Measurements from ENCODE around the gene HPS5. TPM values are rescaled to one million over a fixed set of nuclear protein-coding genes. Genes with fewer than 3 reads are reported as not detected.

The HPS5 gene
- total RNA-seq, 1 donor from 2014 or later = 35.2 TPM

DNA sequence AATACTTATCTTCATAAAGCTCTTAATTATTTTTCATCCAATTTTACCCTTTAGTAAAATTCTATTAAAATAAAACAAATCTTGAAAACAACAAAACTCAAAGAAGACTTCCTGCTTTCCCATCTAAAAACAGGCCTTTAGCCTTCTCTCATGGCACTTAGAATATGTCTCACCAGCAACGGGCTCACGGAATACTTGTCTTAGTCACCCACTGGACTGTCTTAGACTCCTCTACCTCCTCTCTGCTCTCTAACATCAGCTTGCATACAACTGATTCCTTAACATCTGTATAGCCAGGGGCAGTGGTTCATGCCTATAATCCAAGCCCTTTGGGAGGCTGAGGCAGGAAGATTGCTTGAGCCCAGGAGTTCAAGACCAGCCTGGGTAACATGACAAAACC lies 13.7 kb downstream of the HPS5 start:
- no peaks in the 10 kb centered on the region for H3K27me3 Mint-ChIP-seq (ENCODE audit: low read depth)
- TF ChIP-seq, protein P1, sequence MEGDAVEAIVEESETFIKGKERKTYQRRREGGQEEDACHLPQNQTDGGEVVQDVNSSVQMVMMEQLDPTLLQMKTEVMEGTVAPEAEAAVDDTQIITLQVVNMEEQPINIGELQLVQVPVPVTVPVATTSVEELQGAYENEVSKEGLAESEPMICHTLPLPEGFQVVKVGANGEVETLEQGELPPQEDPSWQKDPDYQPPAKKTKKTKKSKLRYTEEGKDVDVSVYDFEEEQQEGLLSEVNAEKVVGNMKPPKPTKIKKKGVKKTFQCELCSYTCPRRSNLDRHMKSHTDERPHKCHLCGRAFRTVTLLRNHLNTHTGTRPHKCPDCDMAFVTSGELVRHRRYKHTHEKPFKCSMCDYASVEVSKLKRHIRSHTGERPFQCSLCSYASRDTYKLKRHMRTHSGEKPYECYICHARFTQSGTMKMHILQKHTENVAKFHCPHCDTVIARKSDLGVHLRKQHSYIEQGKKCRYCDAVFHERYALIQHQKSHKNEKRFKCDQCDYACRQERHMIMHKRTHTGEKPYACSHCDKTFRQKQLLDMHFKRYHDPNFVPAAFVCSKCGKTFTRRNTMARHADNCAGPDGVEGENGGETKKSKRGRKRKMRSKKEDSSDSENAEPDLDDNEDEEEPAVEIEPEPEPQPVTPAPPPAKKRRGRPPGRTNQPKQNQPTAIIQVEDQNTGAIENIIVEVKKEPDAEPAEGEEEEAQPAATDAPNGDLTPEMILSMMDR (IDR thresholded peaks at IDR 0.05) = no peak
- no peak overlapping the region for H3K4me3 Mint-ChIP-seq (ENCODE audit: unreplicated experiment)
- peaks cover 35% of the 10 kb centered on the region for H3K4me1 Mint-ChIP-seq (ENCODE audit: low read depth)
- peaks cover 32% of the 10 kb centered on the region for H3K36me3 Mint-ChIP-seq (ENCODE audit: low read depth)
- H3K27ac Mint-ChIP-seq (ENCODE audit: unreplicated experiment) = peak overlapping the region; percentile 9
- H3K9me3 Mint-ChIP-seq (ENCODE audit: low read depth) = no peaks in the 10 kb centered on the region
- no peak for DNase-seq (ENCODE audit: low spot score)

- Mint-ChIP-seq H3K9me3 (ENCODE audit: low read depth) (no peaks in the 10 kb centered on the region), H3K27me3 (ENCODE audit: low read depth) (no peaks in the 10 kb centered on the region), H3K4me3 (ENCODE audit: unreplicated experiment) (no peak overlapping the region), H3K36me3 (ENCODE audit: low read depth) (peaks cover 32% of the 10 kb centered on the region), H3K27ac (ENCODE audit: unreplicated experiment) (no peak overlapping the region), H3K4me1 (ENCODE audit: low read depth) (peaks cover 32% of the 10 kb centered on the region)
- TF ChIP-seq, protein P1 (IDR thresholded peaks at IDR 0.05) = no peak
- no peak for DNase-seq (ENCODE audit: low spot score)
Observed at GRCh38 chr11:18307461-18308139, 14.3 kb downstream of the HPS5 start.

GRCh38 chr11:18304745-18305144 lies 17.2 kb downstream of the HPS5 start:
- Mint-ChIP-seq H3K36me3 (ENCODE audit: low read depth) (peaks cover 35% of the 10 kb centered on the region), H3K4me3 (ENCODE audit: unreplicated experiment) (no peak overlapping the region), H3K27ac (ENCODE audit: unreplicated experiment) (no peak overlapping the region), H3K27me3 (ENCODE audit: low read depth) (no peaks in the 10 kb centered on the region), H3K4me1 (ENCODE audit: low read depth) (peaks cover 18% of the 10 kb centered on the region), H3K9me3 (ENCODE audit: low read depth) (no peaks in the 10 kb centered on the region)
- TF ChIP-seq, protein P1 (IDR thresholded peaks at IDR 0.05) = no peak
- no peak for DNase-seq (ENCODE audit: low spot score)

DNA sequence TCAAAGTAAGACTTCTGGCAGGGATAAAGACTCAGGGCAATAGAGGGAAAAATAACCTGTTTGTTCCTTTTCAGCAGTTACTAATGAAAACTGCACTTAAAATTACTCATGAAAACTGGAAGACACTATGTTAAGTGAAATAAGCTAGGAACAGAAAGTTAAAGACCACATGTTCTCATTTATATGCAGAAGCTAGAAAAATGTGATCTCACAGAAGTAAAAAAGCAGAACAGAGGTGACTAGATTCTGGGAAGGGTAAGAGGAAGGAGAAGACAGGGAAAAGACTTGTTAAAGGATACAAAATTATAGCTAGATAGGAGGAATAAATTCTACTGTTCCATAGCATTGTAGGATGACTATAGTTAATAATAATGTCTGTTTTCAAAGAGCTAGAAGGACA lies 22.2 kb downstream of the HPS5 start:
- peaks cover 42% of the 10 kb centered on the region for H3K36me3 Mint-ChIP-seq (ENCODE audit: low read depth)
- no peak for DNase-seq (ENCODE audit: low spot score)
- H3K9me3 Mint-ChIP-seq (ENCODE audit: low read depth) = no peaks in the 10 kb centered on the region
- H3K27me3 Mint-ChIP-seq (ENCODE audit: low read depth) = no peaks in the 10 kb centered on the region
- TF ChIP-seq, protein P1 (IDR thresholded peaks at IDR 0.05) = no peak
- no peak overlapping the region for H3K27ac Mint-ChIP-seq (ENCODE audit: unreplicated experiment)
- H3K4me1 Mint-ChIP-seq (ENCODE audit: low read depth) = peaks cover 12% of the 10 kb centered on the region
- no peak overlapping the region for H3K4me3 Mint-ChIP-seq (ENCODE audit: unreplicated experiment)

DNA sequence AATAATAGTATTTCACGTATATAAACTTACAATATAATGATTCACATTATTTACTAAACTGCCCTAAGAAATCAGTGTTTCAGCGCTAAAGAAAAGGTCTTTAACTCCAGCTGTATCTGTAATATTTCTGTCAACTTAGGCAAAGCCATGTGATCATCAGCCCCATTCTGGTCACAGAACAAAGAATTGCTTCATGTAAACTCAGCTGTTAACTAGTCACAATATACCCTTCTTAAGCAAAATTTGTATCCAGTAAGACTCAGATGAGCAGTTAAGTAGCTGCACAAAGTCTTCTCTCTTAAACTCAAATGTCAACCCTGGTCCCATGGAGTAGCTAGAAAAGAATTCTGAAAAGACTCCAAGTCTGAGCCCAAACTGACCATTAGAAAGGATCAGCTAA lies 26.6 kb downstream of the HPS5 start:
- no peaks in the 10 kb centered on the region for H3K27me3 Mint-ChIP-seq (ENCODE audit: low read depth)
- H3K9me3 Mint-ChIP-seq (ENCODE audit: low read depth) = no peaks in the 10 kb centered on the region
- H3K27ac Mint-ChIP-seq (ENCODE audit: unreplicated experiment) = no peak overlapping the region
- peaks cover 51% of the 10 kb centered on the region for H3K36me3 Mint-ChIP-seq (ENCODE audit: low read depth)
- no peak overlapping the region for H3K4me3 Mint-ChIP-seq (ENCODE audit: unreplicated experiment)
- TF ChIP-seq, protein P1 (IDR thresholded peaks at IDR 0.05) = no peak
- no peak for DNase-seq (ENCODE audit: low spot score)
- peaks cover 3% of the 10 kb centered on the region for H3K4me1 Mint-ChIP-seq (ENCODE audit: low read depth)

All from chondrocyte (in vitro differentiated cells).